IPS-15b (cell line): Measurements from ENCODE around the gene BMP5.
"Not testable (repeated sequence)": the region's sequence is repeated elsewhere in the genome, so short reads cannot be mapped to it uniquely, and the experiment has no call there.

Experiments used
- H3K27me3 ChIP-seq: one replicate; pipeline ENCODE4 v1.6.1; 2013; ENCODE audit warnings: low read length; ENCODE audit not compliant: control insufficient read depth, insufficient read depth
- H3K36me3 ChIP-seq: one replicate; pipeline ENCODE4 v1.6.1; 2013; ENCODE audit warnings: low read length; ENCODE audit not compliant: control insufficient read depth, insufficient read depth
- H3K4me1 ChIP-seq: one replicate; pipeline ENCODE4 v1.6.1; 2013; ENCODE audit warnings: mild to moderate bottlenecking, low read length; ENCODE audit not compliant: control insufficient read depth, insufficient read depth
- H3K4me3 ChIP-seq: one replicate; pipeline ENCODE4 v1.5.1; 2013; ENCODE audit warnings: low read depth, low read length
- H3K9ac ChIP-seq: one replicate; pipeline ENCODE4 v1.6.1; 2013; ENCODE audit warnings: low read depth, mild to moderate bottlenecking, low read length
- H3K9me3 ChIP-seq: one replicate; pipeline ENCODE4 v1.6.1; 2013; ENCODE audit warnings: mild to moderate bottlenecking, low read length; ENCODE audit not compliant: control insufficient read depth, insufficient read depth

Gene BMP5

DNA sequence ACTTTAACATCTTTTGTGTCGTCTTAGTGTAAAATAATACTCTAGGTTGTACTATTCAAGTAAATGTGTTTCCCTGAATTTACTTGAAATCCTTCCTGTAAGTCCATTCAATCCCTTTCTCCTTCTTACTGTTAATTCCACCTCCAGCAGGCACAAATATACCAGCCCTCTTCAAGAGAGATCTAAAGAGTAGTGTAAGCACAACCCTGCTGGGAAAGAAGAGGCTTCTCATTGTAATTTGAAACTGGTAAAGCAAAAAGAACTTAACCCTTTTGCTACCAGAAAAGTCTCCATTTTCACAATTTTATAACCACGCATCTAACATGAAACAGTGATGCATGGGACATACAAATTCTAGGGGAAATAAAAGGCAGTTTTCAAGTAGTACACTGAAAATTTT, at the start of gene BMP5:
BMP5 (minus strand) TSS at position 191 of the 400 bp plus-strand sequence. CDS start 725 bp downstream, outside the sequence.
- Histone ChIP-seq H3K4me1 (peaks cover 3% of the 10 kb centered on the region), H3K4me3 (peak within 1 kb of the TSS; percentile 14), H3K36me3 (no peaks in the 10 kb centered on the region), H3K9me3 (no peaks in the 10 kb centered on the region), H3K9ac (no peak within 1 kb of the TSS), H3K27me3 (no peaks in the 10 kb centered on the region)

DNA sequence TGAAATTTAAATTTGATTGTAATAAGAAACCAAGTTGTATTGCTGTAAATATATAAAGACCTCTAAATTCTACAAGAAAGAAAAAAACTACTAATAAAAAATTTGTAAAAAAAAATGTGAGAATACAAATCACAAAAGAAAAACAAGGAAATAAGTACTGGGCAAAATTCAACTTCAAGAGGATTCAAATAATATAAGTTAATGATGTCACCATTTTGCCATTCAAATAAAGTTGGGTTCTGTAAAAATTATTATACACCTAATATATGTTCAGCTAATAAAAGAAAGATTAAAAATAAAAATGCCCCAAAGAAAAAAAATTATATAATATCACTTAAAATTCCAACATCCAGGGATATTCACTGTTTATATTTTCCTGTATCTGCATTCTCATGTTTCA, 47.0 kb upstream of the BMP5 start:
- Histone ChIP-seq H3K27me3 (no peaks in the 10 kb centered on the region), H3K9me3 (no peaks in the 10 kb centered on the region), H3K4me3 (no peak overlapping the region), H3K9ac (no peak overlapping the region), H3K4me1 (no peaks in the 10 kb centered on the region), H3K36me3 (no peaks in the 10 kb centered on the region)

DNA sequence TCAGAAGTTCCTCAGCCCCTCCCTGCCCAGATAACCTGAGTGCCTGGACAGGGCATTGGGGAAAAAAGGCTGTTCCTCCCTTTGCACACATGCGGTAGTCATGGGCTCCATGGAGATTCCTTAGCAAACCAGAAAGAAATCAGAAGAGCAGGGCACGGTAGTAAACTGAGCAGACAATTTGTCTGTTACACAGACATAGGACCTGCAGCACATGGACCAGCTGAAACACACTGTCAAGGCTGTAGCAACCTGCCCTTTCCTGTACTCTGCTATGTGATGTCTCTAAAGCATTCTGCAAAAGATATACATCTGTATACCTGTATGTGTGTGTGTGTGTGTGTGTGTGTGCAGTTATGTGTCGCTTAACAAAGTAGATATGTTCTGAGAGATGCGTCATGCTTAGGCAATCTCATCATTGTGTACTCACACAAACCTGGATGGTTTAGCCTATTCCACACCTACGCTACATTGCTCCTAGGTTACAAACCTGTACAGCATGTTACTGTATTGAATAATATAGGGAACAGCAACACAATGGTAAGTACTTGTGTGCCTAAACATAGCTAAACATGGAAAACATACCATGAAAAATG, 44.4 kb upstream of the BMP5 start:
- Histone ChIP-seq H3K4me3 (no peak overlapping the region), H3K27me3 (no peaks in the 10 kb centered on the region), H3K36me3 (no peaks in the 10 kb centered on the region), H3K4me1 (no peaks in the 10 kb centered on the region), H3K9ac (no peak overlapping the region), H3K9me3 (no peaks in the 10 kb centered on the region)

DNA sequence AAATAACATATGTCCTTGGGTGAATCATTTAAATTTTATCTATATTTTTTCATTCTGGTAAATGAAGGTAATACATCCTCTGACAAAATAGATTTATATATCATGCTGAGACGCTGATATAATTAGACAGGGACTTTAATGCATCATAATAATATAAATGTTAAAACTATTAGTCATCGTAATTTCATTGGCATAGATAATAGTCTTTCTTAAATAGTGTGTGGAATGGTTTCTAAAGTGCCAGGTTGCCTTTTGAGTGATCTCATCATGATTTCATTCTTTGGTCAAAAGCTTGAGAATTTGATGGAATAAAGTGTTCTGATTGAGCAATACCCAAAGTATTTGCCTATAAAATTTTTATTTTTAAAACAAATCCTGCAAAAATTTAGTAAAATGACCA, 43.2 kb upstream of the BMP5 start:
- Histone ChIP-seq H3K27me3 (no peaks in the 10 kb centered on the region), H3K36me3 (no peaks in the 10 kb centered on the region), H3K4me1 (peaks cover 3% of the 10 kb centered on the region), H3K9ac (no peak overlapping the region), H3K9me3 (no peaks in the 10 kb centered on the region), H3K4me3 (no peak overlapping the region)

DNA sequence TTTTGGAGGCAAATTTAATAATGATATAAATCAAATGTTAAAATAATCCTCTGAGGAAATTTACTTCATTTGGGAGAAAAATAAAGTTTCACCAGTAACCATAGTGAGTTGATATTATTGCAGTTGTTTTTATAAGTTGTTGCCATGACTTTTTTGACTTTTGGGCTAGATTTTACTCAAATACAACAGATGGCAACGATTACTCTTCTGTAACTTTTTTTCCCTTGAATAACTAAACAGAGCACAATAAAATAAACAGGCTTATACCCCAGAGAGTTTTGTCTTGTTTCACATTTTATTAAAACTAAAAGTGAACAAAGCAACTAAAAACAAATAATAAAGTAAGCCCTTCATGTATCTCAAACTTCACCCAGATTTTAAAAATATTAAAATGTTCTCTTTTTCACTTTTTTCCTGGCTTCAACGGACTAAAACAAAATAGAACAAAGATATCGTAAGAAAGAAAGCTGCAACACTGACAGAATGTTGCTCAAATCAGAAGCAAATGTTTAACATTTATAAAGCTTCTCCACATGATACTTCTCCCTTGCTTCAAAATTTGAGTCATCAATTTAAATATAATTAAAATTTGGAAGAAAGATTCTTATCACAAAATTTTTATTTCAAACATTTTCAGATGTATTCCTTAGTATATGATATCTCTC, 42.5 kb upstream of the BMP5 start:
- H3K9me3 ChIP-seq: no peaks in the 10 kb centered on the region
- H3K9ac ChIP-seq: no peak overlapping the region
- H3K27me3 ChIP-seq: no peaks in the 10 kb centered on the region
- H3K4me1 ChIP-seq: peaks cover 3% of the 10 kb centered on the region
- H3K4me3 ChIP-seq: no peak overlapping the region
- no peaks in the 10 kb centered on the region for H3K36me3 ChIP-seq

DNA sequence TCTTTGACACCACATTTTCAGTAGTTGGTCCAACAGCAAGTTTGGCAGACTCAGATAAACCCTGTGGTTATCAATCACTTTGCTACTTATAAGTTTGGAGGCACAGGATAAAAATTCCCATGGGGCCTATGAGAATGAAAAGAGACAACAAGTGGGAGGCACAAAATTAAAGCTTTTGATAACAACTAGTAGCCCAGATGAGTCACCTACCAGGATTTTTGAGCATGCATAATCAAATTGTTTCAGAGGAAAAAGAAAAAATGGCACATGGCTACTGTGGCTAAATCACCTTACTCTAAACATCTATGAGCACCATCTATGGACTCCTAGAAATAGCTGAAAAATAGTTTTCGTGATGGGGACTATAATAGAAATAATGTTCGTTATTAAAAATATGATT, 40.8 kb upstream of the BMP5 start:
- Histone ChIP-seq H3K9me3 (no peaks in the 10 kb centered on the region), H3K9ac (no peak overlapping the region), H3K4me1 (peaks cover 3% of the 10 kb centered on the region), H3K36me3 (no peaks in the 10 kb centered on the region), H3K4me3 (no peak overlapping the region), H3K27me3 (no peaks in the 10 kb centered on the region)

DNA sequence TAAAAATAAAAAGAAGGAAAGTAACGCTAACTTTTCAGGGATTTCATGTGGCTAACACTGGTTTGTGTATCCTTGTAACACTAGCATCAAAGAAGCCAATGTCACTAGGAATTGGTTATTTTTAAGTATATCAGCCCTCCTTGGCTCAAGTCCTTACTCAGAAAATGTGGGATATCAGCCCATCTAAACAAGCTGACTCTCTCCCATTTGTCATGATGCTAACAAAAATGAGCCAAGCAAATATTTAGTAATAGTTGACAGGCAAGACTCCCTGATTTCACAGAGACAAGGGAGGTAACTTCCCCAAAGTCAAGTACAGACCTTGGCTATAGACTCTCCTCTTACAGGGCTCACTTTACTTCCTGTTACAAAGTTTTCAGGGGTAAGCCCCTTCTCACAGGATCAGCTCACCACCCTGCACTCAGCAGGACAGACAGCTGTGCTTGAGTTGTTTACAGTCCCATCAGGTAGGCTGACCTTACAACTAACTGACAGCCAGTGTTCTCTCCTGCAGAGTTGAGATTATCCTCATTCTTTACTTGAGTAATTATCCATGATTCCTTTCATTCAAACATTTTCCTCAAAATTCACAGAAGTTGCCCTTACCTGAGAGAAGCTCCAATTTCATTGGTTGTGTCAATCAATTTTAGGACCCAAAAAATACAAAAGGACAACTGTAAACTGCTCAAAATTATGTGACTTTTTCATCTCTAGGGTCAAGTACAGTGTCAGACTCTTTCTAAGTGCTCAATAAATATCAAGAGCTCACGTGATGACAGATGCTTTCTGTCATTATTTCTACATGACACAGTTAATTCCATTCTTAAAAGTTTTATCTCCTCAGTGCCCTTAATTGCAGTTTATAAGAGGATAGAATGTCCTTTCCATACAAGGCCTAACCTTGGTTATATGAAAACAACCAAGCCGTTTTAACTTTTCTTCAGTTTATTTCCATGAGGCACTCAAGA, 38.1 kb upstream of the BMP5 start:
- H3K9me3 ChIP-seq: no peaks in the 10 kb centered on the region
- H3K4me3 ChIP-seq: no peak overlapping the region
- no peak overlapping the region for H3K9ac ChIP-seq
- H3K36me3 ChIP-seq: no peaks in the 10 kb centered on the region
- H3K27me3 ChIP-seq: no peaks in the 10 kb centered on the region
- H3K4me1 ChIP-seq: peaks cover 3% of the 10 kb centered on the region

DNA sequence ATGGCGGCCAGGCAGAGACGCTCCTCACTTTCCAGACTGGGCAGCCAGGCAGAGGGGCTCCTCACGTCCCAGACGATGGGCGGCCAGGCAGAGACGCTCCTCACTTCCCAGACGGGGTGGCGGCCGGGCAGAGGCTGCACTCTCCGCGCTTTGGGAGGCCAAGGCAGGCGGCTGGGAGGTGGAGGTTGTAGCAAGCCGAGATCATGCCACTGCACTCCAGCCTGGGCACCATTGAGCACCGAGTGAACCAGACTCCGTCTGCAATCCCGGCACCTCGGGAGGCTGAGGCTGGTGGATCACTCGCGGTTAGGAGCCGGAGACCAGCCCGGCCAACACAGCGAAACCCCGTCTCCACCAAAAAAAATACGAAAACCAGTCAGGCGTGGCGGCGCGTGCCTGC, 35.1 kb upstream of the BMP5 start:
- H3K4me3 ChIP-seq, H3K9me3 ChIP-seq, H3K4me1 ChIP-seq, H3K27me3 ChIP-seq, H3K36me3 ChIP-seq, H3K9ac ChIP-seq: not testable (repeated sequence)

DNA sequence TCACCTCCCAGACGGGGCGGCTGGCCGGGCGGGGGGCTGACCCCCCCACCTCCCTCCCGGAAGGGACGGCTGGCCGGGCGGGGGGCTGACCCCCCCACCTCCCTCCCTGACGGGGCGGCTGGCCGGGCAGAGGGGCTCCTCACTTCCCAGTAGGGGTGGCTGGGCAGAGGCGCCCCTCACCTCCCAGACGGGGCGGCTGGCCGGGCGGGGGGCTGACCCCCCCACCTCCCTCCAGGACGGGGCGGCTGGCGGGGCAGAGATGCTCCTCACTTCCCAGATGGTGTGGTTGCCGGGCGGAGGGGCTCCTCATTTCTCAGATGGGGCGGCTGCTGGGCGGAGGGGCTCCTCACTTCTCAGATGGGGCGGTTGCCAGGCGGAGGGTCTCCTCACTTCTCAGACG, 34.5 kb upstream of the BMP5 start:
- not testable (repeated sequence) for H3K9me3 ChIP-seq, H3K36me3 ChIP-seq, H3K27me3 ChIP-seq, H3K4me1 ChIP-seq, H3K4me3 ChIP-seq, H3K9ac ChIP-seq

DNA sequence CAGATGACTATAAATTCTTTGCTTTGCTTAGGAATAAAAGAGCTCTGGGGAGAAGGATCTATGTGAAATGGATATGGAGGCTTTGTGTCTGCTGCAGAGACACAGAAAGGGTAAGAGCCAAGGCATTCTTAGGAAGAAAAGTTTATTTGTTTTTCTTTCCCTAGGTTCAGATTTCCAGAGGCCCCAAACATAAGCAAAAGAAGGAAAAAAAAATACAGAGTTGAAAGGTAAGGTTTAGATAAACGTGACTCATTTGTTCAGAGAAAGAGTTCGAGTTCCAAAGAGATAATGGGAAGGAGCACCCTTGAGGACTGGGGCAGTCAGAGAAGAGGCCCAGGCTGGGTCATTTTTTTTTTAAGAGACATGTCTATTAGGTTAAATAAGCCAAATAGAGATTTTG, 27.4 kb upstream of the BMP5 start:
- Histone ChIP-seq H3K9ac (no peak overlapping the region), H3K4me1 (no peaks in the 10 kb centered on the region), H3K27me3 (no peaks in the 10 kb centered on the region), H3K4me3 (no peak overlapping the region), H3K36me3 (no peaks in the 10 kb centered on the region), H3K9me3 (no peaks in the 10 kb centered on the region)

DNA sequence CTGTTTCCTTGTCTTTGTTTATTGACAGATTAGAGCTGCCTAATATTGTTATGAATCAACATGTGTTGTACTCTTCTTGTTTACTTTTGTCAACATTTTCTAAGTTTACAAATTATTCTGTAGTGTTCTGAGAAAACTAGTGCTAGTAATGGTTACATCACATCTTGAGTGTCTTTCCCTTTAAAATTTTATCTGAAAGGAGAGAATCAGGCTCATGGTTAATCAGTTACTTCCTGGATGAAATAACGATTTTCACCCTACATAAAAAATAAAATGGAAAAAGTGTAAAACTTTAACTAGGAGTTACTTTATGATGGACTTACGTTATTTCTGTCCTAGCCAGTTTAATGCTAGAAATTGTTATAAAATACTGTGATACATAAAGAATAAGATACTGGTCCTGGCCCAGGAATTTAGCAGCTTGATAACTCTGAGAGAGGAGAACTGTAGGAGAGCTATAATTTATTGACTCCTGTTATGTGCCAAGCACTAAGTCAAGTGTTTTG, 26.4 kb upstream of the BMP5 start:
- Histone ChIP-seq H3K4me3 (no peak overlapping the region), H3K9me3 (no peaks in the 10 kb centered on the region), H3K36me3 (no peaks in the 10 kb centered on the region), H3K9ac (no peak overlapping the region), H3K4me1 (no peaks in the 10 kb centered on the region), H3K27me3 (no peaks in the 10 kb centered on the region)
